GM21786 (cell line): Measurements from ENCODE around the gene DAG1.

Experiments
- ATAC-seq: cut with Tn5 transposase; IDR thresholded peaks from one replicate; pipeline ENCODE4 v1.9.1; 2021; ENCODE audit not compliant: unreplicated experiment

The DAG1 gene

DNA sequence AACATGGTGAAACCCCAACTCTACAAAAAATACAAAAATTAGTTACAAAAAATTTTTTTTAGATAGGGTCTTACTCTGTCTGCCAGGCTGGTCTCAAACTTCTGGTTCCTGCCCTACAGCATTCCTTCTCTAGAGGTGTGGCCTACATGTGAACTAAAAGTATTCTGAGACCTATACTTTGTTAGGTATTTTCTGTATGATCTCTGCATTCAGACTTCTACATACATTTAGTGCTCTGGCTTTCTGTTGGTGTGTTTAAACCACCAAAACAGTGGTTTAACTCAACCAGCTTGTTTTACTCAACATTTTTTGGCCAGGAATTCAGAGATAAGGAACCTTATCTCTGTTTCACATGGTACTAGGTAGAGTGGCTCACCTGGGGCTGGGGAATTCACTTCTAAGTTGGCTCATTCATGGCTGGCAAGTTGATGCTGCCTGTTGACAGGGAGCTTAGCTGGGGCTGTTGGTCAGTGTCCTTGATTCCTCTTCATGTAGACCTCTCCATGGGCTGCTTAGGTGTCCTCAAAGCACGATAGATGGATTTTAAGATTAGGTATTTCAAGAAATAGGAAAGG, 42.8 kb downstream of the DAG1 start:
- no peak for ATAC-seq

DNA sequence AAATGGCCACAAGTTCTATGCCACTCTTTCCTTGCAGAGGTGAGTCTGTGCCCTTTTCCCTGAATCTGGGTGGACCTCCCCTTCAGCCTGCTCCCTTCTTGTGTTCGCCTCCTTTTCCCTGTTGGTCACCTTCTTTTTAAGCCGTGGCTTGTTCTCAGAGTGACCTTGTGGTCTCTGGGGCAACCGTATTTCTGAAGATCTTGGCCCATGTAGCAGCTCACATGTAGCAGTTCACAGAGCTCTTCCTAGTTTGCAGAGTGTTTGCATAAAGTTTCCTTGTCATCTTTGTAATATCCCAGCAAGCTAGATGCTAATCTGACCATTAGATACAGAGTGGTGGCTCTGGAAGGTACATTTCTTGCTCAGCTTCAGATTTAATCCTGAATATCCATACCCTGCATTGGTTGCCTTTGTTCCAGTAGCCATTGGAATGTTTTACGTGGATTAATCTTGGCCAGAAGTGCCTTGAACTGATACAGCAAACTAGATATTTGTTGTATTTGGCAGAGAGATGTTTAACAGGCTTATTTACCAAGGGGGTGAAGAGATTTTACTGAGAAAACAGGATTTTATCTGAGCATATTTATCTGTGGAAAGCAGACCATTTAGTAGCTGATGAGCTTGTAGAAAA, 43.5 kb downstream of the DAG1 start:
- no peak for ATAC-seq

DNA sequence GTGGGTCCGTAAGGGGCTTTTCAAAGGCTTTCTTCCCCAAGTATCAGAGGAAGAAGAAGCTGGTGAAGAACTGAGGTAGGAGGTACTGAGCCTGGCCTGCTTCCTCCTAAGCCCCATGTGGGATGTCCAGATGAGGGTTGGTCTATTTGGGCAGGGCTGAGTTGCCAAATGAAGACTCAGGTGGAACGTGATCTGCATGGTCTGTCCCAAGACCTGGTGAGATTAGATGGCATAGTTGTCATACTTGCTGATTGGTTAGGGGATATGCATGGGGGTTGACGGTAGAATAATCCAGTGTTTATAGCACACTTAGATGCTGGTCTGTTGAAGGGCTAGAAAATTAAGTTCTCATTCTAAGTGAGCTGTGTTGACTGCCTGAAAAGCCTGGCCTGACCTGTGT, 47.9 kb downstream of the DAG1 start:
- no peak for ATAC-seq

DNA sequence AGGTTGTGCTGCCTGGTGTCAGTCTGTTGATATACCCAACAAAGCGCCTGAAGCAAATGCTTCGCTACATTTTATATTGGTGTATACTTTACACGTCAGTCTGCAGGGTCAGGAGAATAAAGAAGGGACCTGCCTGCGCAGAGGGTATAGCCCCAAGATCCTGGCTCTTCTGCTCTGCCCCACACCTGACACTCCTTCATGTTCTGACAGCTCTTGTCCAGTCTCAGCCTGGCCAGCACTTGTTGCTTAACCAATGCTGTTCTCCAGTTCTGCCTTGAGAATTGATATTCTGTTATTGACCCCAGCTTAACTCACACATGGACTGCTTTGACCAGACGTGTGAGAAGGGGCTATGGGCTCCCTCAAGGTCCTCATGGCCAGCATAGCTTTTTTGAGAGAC, 48.4 kb downstream of the DAG1 start:
- no peak for ATAC-seq

DNA sequence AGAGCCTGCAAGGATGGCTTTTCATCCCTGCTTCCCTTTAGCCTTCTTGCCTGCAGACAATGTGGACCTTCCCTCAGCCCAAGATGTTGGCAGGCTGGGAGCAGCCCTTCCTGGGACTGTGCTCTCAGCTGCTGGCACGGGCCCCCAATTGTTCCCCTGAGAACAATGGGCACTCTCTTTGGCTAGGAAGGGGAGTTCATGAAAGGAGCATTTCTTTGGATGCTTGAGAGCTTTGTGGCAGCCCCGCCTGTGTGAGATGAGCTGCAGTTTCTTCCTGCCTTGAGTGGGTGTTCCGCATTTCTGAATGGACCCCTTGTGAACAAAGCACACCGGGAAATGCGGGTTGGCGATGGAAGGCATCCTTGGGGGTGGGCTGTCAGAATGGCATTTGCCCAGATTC, 49.2 kb downstream of the DAG1 start:
- ATAC-seq: no peak

DNA sequence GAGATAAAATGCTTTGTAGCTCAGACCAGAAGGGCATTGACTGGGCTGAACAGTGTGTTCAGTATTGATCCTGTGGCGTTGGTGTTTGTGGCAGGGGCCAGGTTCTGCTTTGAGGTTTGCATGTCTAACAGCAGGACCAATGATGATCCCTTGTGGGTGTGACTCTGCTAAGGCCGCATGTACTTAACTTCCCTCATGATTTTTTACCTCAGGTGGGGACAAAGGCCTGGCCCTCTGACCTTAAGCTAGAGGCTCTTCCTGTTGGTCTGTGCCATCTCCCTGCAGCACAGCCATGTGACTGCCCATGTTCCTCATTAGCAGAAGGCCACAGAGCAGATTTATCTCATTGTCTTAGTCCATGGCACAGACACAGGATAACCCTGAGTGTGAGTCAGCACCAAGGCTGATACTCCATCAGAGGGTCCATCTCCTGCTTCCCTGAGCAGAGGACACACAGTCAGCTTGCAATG, 49.9 kb downstream of the DAG1 start:
- ATAC-seq: no peak

DNA sequence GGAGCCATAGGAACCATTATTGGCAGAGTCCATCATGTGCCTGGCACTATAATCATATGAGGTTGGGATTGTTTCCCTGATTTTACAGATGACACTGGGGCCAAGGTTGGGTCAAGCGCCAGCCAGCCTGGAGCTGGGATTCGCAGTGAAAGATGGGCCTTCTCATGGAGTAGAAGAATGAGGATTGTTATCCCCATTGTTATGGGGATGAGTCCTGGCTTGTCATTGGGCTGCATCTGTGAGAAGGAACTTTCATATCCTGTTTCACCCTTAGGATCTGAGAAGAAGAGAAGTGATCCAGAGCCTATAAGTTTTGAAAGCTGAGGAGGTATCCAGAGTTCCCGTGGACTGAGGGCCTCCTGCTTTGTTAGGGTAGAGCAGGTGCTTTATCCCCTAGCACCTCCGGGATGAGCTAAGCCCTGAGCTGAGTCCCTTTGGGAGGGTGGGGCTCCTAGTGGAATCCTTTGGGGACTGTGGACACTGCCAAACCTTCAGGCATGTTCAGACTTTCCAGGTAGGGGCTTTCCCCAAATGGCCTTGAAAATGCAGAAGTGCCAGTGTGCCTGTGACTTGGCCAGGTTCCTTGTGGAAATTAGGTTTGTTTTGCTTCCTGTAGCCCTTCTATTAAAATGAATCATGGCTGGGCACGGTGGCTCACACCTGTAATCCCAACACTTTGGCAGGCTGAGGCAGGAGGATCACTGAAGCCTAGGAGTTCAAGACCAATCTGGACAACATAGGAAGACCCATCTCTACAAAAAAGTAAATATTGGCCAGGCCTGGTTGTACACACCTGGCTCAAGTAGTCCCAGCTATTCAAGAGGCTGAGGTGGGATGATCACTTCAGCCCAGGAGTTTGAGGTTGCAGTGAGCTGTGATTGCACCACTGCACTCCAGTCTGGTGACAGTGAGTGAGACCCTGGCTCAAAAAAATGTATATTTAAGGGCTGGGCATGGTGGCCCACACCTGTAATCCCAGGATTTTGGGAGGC, 54.0 kb downstream of the DAG1 start:
- ATAC-seq: no peak

DNA sequence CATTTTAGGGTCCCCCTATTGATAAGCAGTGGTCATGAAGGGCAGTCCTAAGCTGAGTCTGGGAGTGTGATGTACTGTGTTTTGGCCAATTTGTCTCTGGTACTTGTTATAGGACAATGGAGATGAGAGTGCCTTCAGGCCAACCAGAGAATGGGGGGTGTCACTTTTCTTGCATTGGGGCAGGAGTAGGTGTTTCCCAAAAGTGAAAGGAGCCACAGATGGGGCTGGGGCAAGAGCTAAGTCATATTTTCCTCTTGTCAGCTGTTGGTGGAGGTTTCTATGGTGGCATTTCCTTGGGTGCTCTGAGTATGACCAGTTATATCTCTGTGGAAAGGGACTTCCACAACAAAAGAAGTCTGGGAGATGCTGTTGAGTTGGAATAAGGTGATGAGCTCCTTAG, 59.5 kb downstream of the DAG1 start:
- no peak for ATAC-seq

DNA sequence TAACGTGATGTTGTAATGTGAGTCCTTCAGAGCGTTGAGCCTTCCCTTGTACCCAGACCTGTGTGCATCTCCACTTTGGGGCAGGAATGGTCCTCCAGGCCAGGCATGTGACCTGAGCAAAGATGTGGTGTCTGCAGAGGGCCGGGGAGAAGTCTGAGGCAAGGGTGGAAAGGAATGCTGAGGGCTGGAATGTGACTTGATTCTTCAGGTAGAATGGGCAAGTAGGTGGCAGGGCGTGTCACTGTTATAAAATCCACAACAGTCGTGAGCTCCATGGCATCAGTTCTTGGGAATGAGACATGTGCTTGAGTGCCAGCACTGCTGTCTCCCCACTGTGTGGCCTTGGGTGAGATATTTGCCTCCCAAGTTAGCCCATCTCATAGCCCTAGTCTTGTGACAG, 60.2 kb downstream of the DAG1 start:
- ATAC-seq: no peak

DNA sequence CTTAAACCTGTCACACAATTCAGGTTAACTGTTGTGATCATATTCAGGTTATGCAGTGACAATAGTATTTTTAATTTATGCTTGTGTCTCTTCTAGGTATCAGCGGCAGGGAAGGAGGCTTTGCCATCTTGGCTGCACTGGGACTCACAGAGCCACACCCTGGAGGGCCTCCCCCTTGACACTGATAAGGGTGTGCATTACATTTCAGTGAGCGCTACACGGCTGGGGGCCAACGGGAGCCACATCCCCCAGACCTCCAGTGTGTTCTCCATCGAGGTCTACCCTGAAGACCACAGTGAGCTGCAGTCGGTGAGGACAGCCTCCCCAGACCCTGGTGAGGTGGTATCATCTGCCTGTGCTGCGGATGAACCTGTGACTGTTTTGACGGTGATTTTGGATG, 60.6 kb downstream of the DAG1 start:
- ATAC-seq: no peak

DNA sequence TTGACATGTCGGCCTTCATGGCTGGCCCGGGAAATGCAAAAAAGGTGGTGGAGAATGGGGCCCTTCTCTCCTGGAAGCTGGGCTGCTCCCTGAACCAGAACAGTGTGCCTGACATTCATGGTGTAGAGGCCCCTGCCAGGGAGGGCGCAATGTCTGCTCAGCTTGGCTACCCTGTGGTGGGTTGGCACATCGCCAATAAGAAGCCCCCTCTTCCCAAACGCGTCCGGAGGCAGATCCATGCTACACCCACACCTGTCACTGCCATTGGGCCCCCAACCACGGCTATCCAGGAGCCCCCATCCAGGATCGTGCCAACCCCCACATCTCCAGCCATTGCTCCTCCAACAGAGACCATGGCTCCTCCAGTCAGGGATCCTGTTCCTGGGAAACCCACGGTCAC, 61.2 kb downstream of the DAG1 start:
- no peak for ATAC-seq

DNA sequence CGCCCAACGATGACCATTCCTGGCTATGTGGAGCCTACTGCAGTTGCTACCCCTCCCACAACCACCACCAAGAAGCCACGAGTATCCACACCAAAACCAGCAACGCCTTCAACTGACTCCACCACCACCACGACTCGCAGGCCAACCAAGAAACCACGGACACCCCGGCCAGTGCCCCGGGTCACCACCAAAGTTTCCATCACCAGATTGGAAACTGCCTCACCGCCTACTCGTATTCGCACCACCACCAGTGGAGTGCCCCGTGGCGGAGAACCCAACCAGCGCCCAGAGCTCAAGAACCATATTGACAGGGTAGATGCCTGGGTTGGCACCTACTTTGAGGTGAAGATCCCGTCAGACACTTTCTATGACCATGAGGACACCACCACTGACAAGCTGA, 61.6 kb downstream of the DAG1 start:
- ATAC-seq: no peak

DNA sequence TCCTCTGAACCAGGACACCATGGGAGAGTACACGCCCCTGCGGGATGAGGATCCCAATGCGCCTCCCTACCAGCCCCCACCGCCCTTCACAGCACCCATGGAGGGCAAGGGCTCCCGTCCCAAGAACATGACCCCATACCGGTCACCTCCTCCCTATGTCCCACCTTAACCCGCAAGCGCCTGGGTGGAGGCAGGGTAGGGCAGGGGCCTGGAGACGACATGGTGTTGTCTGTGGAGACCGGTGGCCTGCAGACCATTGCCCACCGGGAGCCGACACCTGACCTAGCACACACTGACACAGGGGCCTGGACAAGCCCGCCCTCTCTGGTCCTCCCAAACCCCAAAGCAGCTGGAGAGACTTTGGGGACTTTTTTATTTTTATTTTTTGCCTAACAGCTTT, 63.0 kb downstream of the DAG1 start:
- ATAC-seq: no peak

DNA sequence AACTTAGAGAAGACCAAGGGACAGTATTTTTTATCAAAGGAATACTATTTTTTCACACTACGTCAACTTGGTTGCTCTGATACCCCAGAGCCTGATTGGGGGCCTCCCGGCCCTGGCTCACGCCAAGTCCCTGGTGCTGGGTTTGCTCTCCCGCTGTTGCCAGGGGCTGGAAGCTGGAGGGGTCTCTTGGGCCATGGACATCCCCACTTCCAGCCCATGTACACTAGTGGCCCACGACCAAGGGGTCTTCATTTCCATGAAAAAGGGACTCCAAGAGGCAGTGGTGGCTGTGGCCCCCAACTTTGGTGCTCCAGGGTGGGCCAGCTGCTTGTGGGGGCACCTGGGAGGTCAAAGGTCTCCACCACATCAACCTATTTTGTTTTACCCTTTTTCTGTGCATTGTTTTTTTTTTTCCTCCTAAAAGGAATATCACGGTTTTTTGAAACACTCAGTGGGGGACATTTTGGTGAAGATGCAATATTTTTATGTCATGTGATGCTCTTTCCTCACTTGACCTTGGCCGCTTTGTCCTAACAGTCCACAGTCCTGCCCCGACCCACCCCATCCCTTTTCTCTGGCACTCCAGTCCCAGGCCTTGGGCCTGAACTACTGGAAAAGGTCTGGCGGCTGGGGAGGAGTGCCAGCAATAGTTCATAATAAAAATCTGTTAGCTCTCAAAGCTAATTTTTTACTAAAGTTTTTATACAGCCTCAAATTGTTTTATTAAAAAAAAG, 63.9 kb downstream of the DAG1 start:
- ATAC-seq: no peak

DNA sequence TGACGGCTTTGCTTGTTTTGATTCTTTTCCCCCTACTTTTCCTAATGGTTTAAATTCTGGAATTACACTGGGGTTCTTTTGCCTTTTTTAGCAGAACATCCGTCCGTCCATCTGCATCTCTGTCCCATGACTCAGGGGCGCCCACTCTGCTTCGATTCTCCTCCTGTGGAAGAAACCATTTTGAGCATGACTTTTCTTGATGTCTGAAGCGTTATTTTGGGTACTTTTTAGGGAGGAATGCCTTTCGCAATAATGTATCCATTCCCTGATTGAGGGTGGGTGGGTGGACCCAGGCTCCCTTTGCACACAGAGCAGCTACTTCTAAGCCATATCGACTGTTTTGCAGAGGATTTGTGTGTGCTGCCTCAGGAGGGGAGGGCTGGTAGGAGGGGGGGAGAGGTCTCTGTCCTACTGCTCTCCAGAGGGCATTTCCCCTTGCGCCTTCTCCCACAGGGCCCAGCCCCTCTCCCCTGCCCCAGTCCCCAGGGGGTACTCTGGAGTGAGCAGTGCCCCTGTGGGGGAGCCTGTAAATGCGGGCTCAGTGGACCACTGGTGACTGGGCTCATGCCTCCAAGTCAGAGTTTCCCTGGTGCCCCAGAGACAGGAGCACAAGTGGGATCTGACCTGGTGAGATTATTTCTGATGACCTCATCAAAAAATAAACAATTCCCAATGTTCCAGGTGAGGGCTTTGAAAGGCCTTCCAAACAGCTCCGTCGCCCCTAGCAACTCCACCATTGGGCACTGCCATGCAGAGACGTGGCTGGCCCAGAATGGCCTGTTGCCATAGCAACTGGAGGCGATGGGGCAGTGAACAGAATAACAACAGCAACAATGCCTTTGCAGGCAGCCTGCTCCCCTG, 64.7 kb downstream of the DAG1 start:
- no peak for ATAC-seq

DNA sequence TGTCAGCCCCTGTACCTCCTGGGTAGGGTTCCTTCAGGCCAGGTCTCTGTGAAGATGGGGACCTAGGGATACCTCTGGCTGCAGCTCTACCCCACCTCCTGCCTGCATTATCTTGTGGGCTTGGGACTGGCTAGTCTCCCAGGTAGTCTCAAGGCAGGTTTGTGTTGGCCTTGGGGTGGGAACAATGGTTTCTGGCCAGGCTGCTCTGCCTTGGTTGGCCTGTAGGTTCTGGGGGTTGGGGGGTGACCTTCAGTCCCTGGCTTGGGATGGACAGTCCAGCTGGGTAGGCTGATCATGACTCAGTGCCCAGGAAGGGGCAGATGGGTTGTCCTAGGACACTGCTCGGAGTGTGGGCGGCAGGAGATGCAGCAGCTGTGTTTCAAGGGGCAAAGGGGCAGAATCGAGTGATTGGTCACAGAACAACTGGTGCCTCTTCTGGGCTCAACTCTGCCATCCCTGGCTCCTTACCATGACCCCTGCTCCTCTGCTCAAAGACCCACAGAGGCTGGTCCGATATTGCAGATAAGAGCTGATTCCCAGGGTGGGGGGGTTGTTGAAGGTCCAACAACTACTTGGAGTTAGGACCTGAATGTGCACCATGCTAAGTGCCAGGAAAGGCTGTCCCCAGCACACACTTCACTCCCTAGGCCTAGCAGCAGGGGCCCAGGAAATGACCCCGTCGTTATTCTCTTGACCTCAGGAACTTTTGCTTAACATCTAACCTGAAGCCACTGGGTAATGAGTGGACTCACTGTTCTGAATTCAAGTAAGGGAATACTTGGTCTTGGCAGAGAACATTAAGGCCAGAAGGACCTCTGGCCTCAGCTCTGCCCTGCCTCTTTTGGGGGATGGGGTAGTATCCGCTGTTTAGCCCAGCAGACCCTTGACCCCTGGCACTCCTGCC, 66.2 kb downstream of the DAG1 start:
- no peak for ATAC-seq

DNA sequence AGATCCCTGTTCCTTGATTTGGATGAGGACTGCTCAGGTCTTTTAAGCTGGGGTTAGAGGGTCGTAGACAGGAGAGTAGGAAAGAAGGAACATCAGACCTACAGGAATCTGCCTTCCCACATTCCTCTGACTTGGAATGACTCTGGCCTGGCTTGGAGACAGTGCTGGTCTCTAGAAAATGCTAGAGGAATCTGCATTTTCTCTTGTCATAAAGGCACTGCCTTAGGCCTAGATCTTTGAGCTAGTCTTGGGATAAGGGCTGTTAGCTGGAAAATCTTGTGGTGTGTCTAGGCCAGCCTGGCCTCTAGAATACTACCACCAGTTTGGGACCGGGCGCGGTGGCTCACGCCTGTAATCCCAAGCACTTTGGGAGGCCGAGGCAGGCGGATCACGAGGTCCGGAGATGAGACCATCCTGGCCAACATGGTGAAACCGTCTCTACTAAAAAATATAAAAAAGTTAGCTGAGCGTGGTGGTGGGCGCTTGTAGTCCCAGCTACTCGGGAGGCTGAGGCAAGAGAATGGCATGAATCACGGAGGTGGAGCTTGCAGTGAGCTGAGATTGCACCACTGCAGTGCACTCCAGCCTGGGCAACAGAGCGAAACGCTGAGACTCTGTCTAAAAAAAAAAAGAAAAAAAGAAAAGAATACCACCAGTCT, 66.9 kb downstream of the DAG1 start:
- ATAC-seq: no peak

DNA sequence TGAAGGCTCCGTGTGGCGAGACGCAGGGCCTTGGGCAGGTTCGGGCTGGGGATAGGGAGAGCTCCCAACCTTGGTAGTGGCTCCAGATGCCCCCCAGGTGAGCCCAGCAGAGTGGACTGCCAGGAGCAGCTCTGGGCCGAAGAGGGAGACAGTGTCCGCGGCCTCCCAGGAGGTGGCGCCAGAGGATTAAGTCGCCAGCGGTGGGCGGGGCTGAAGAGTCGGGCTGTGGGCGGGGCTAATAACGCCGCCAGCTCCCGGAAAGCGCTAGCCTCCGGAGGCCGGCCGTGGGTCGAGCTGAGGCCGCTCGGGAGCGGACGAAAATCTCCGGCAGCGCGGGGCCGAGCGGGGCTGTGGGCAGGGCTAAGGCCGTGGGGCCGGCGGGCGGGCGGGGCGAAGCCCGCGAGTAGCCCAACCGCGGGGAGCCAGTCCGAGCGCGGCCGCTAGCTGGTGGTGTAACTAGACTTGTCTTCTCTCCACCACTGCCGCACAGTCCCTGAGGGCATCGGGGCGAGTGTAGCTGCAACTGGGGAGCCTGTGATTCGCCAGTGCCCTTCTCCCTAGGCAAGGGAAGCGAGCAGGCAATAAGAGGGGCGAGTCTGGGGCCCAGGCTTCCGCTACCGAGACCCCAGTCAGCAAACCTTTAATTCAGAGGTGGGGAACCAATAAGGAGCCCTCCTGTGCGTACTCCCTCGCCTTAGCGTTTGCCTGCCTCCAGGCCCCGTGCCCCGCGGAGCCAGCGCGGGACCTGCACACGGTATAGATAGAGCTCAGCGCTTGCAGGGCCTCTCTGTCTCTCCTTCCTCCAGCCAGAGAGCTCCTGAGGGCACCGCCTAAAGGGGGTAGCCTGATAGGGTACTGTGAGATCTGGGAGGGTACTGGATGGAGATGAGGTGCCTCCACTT, 69.8 kb downstream of the DAG1 start:
- peak; percentile 91 for ATAC-seq
